SU-DHL-6 (cell line): ENCODE results near the gene C1orf74.

Source experiments
- EZH2phosphoT487 ChIP-seq: fragments of 200-600 bp; sonication (generic), shearing (Covaris generic); conservative IDR thresholded peaks from 2 replicates; pipeline ENCODE4 v1.6.1; 2018; ENCODE audit warnings: mild to moderate bottlenecking, antibody characterized with exemption, low read length, moderate library complexity, mixed read lengths
- TF ChIP-seq, protein P1 (sequence below): fragments of 200-600 bp; sonication (generic); IDR thresholded peaks from one replicate; pipeline ENCODE4 v1.5.1; 2017; ENCODE audit warnings: antibody characterized with exemption, mild to moderate bottlenecking, low read length, moderate library complexity; ENCODE audit not compliant: insufficient read depth, poor library complexity, severe bottlenecking

DNA sequence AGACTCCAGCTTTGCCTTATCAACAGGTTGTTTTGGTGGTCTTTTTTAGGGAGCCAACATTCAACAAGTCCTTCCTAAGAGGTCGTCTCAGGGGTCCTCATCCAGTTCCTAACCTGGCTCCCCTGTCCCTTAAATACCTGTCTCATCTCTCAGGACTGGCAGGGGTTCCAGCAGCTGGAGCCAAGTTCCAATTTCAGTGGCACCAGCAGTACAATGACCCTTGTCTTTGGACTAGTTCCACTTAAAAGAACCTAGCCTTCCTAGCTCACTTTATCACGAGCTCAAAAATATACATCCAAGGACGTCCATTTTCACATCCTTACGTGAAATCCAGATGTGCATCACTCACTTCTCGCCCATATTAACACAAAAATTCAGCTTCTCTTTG lies 47.2 kb downstream of the C1orf74 start:
- TF ChIP-seq, protein P1, sequence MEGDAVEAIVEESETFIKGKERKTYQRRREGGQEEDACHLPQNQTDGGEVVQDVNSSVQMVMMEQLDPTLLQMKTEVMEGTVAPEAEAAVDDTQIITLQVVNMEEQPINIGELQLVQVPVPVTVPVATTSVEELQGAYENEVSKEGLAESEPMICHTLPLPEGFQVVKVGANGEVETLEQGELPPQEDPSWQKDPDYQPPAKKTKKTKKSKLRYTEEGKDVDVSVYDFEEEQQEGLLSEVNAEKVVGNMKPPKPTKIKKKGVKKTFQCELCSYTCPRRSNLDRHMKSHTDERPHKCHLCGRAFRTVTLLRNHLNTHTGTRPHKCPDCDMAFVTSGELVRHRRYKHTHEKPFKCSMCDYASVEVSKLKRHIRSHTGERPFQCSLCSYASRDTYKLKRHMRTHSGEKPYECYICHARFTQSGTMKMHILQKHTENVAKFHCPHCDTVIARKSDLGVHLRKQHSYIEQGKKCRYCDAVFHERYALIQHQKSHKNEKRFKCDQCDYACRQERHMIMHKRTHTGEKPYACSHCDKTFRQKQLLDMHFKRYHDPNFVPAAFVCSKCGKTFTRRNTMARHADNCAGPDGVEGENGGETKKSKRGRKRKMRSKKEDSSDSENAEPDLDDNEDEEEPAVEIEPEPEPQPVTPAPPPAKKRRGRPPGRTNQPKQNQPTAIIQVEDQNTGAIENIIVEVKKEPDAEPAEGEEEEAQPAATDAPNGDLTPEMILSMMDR, result no peak
- no peak for TF ChIP-seq EZH2phosphoT487
